H9 (cell line): ENCODE data around the gene PLSCR4. TPM values are rescaled to one million over a fixed set of nuclear protein-coding genes. Genes with fewer than 3 reads are reported as not detected.

Experiments
- DNase-seq: peaks from one replicate; pipeline ENCODE4 v3.0.0-alpha.2; 2017
- H2AFZ ChIP-seq: one replicate; pipeline ENCODE4 v1.6.1; 2013; ENCODE audit warnings: mild to moderate bottlenecking, low read length, control low read depth, moderate library complexity
- H2AK5ac ChIP-seq: 2 replicates; pipeline ENCODE4 v1.6.1; 2013; ENCODE audit warnings: low read length, control low read depth, mixed read lengths; ENCODE audit not compliant: insufficient read length
- H2BK120ac ChIP-seq: one replicate; pipeline ENCODE4 v1.6.1; 2013; ENCODE audit warnings: low read depth, mild to moderate bottlenecking, low read length, control low read depth, inconsistent platforms; ENCODE audit not compliant: poor library complexity, severe bottlenecking
- H2BK12ac ChIP-seq: 2 replicates; pipeline ENCODE4 v1.6.1; 2013; ENCODE audit warnings: low read length, control low read depth, mixed read lengths, low read depth; ENCODE audit not compliant: insufficient read length
- H2BK15ac ChIP-seq: 2 replicates; pipeline ENCODE4 v1.6.1; 2013; ENCODE audit warnings: low read depth, low read length, control low read depth
- H2BK20ac ChIP-seq: one replicate; pipeline ENCODE4 v1.6.1; 2013; ENCODE audit warnings: low read depth, mild to moderate bottlenecking, low read length, control low read depth, inconsistent platforms; ENCODE audit not compliant: poor library complexity, severe bottlenecking
- H2BK5ac ChIP-seq: 2 replicates; pipeline ENCODE4 v1.6.1; 2013; ENCODE audit warnings: low read length, control low read depth, mixed read lengths; ENCODE audit not compliant: insufficient read length
- H3K14ac ChIP-seq: 2 replicates; pipeline ENCODE4 v1.6.1; 2013; ENCODE audit warnings: low read length, control low read depth; ENCODE audit not compliant: insufficient read depth
- H3K18ac ChIP-seq: 2 replicates; pipeline ENCODE4 v1.6.1; 2013; ENCODE audit warnings: low read depth, mild to moderate bottlenecking, mixed read lengths, low read length, control low read depth; ENCODE audit not compliant: insufficient read length
- H3K23ac ChIP-seq: 2 replicates; pipeline ENCODE4 v1.6.1; 2013; ENCODE audit warnings: low read length, control low read depth, mixed read lengths, low read depth; ENCODE audit not compliant: insufficient read length
- H3K23me2 ChIP-seq: 2 replicates; pipeline ENCODE4 v1.6.1; 2013; ENCODE audit warnings: low read depth, mild to moderate bottlenecking, mixed read lengths, low read length, control low read depth; ENCODE audit not compliant: insufficient read length, poor library complexity, severe bottlenecking
- H3K27ac ChIP-seq: 2 replicates; pipeline ENCODE4 v1.5.1; 2013; ENCODE audit warnings: low read length, control low read depth, mixed read lengths, low read depth; ENCODE audit not compliant: insufficient read length
- H3K27me3 ChIP-seq: 2 replicates; pipeline ENCODE4 v1.6.1; 2013; ENCODE audit warnings: low read length, control low read depth, inconsistent platforms; ENCODE audit not compliant: insufficient read depth
- H3K4ac ChIP-seq: 2 replicates; pipeline ENCODE4 v1.6.1; 2013; ENCODE audit warnings: low read depth, mild to moderate bottlenecking, control low read depth, inconsistent platforms, low read length, moderate library complexity
- H3K4me1 ChIP-seq: 2 replicates; pipeline ENCODE4 v1.6.1; 2013; ENCODE audit warnings: low read length, control low read depth, inconsistent platforms; ENCODE audit not compliant: insufficient read depth
- H3K4me2 ChIP-seq: 2 replicates; pipeline ENCODE4 v1.6.1; 2013; ENCODE audit warnings: low read length, control low read depth, mixed read lengths; ENCODE audit not compliant: insufficient read length, insufficient read depth
- H3K56ac ChIP-seq: 2 replicates; pipeline ENCODE4 v1.6.1; 2013; ENCODE audit warnings: low read depth, mild to moderate bottlenecking, mixed read lengths, low read length, control low read depth; ENCODE audit not compliant: insufficient read length
- H3K79me1 ChIP-seq: 2 replicates; pipeline ENCODE4 v1.6.1; 2013; ENCODE audit warnings: low read depth, mild to moderate bottlenecking, moderate library complexity, low read length, control low read depth, inconsistent platforms; ENCODE audit not compliant: insufficient read depth, poor library complexity, severe bottlenecking
- H3K79me2 ChIP-seq: 2 replicates; pipeline ENCODE4 v1.6.1; 2013; ENCODE audit warnings: low read length, control low read depth, inconsistent platforms; ENCODE audit not compliant: insufficient read depth
- H3K9ac ChIP-seq: 2 replicates; pipeline ENCODE4 v1.6.1; 2013; ENCODE audit warnings: low read length, control low read depth, mixed read lengths; ENCODE audit not compliant: insufficient read length; ENCODE audit errors: extremely low read depth
- H3K9me3 ChIP-seq: one replicate; pipeline ENCODE4 v1.6.1; 2013; ENCODE audit warnings: low read depth, low read length, inconsistent platforms; ENCODE audit not compliant: control insufficient read depth
- H3T11ph ChIP-seq: one replicate; pipeline ENCODE4 v1.6.1; 2013; ENCODE audit warnings: mild to moderate bottlenecking, low read length, control low read depth, inconsistent platforms
- H4K20me1 ChIP-seq: one replicate; pipeline ENCODE4 v1.6.1; 2013; ENCODE audit not compliant: control insufficient read depth, insufficient read length, insufficient read depth
- H4K5ac ChIP-seq: 2 replicates; pipeline ENCODE4 v1.6.1; 2013; ENCODE audit warnings: low read depth, mild to moderate bottlenecking, mixed read lengths, low read length, control low read depth; ENCODE audit not compliant: insufficient read length
- H4K8ac ChIP-seq: replicated peaks from 2 replicates; pipeline ENCODE4 v1.6.1; 2013; ENCODE audit warnings: low read length, control low read depth, mixed read lengths, low read depth; ENCODE audit not compliant: insufficient read length
- H4K91ac ChIP-seq: 2 replicates; pipeline ENCODE4 v1.6.1; 2013; ENCODE audit warnings: low read depth, mild to moderate bottlenecking, moderate library complexity, mixed read lengths, low read length, control low read depth; ENCODE audit not compliant: insufficient read length
- H3K27ac Mint-ChIP-seq, 3 experiments: 2 replicates in 2 of 3; 3 replicates in 1 of 3; pipeline ENCODE4 v1.8.0; 2020 to 2021; ENCODE audit warnings: mixed read lengths in 3 of 3, mild to moderate bottlenecking in 1 of 3, moderate library complexity in 1 of 3
- H3K27me3 Mint-ChIP-seq: 2 replicates; pipeline ENCODE4 v1.8.0; 2021; ENCODE audit warnings: low read depth, mild to moderate bottlenecking, moderate library complexity, mixed read lengths
- H3K36me3 Mint-ChIP-seq, 3 experiments: 2 replicates in 2 of 3; 3 replicates in 1 of 3; pipeline ENCODE4 v1.8.0; 2020 to 2021; ENCODE audit warnings: low read depth in 3 of 3, mixed read lengths in 3 of 3; ENCODE audit not compliant: insufficient read depth in 1 of 3
- H3K4me1 Mint-ChIP-seq, 2 experiments: 2 replicates each; pipeline ENCODE4 v1.8.0; 2020; ENCODE audit warnings: mixed read lengths in 2 of 2
- H3K4me3 Mint-ChIP-seq, 2 experiments: 2 replicates in 1 of 2; 3 replicates in 1 of 2; pipeline ENCODE4 v1.8.0; 2020 to 2021; ENCODE audit warnings: mild to moderate bottlenecking in 2 of 2, mixed read lengths in 2 of 2, moderate library complexity in 1 of 2
- H3K9me3 Mint-ChIP-seq, 2 experiments: 2 replicates in 1 of 2; 3 replicates in 1 of 2; pipeline ENCODE4 v1.8.0; 2020; ENCODE audit warnings: mild to moderate bottlenecking in 2 of 2, mixed read lengths in 2 of 2, moderate library complexity in 1 of 2
- total RNA-seq: library from RNA; stranded (reverse); gene quantifications from 2 replicates; pipeline ENCODE4 v1.2.1, GENCODE V29; 2021
- TF ChIP-seq, protein P1 (sequence below): fragments of 200-600 bp; sonication (generic); conservative IDR thresholded peaks from 3 replicates; pipeline ENCODE4 v1.8.0; 2021; ENCODE audit warnings: antibody characterized with exemption, mild to moderate bottlenecking

Gene PLSCR4
- total RNA-seq, 1 experiment from 2014 or later, result 1.2 TPM

DNA sequence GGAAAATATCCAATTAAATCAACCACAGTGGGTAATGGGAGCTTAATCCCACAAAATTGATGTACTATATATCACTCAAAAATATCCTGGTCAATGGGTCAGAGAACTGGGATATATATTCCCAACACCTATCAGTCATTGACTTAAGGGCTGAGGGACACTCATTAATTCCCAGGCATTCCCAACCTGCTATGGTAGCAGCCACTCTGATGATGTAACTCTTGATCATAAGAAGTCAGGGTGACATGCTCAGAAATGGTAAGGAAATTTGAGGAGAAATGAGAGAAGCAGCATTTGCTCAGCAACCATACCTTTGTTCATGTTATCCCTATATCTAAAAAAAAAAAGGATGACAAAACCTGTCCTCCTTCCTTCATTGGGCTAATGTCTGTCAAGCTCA is 86.8 kb downstream of the PLSCR4 start:
- Histone ChIP-seq H3K56ac (no peak overlapping the region), H3K23ac (no peak overlapping the region), H3K79me2 (no peaks in the 10 kb centered on the region; the same call in 1 of the 2 replicates), H4K20me1 (no peaks in the 10 kb centered on the region), H3K4me2 (no peak overlapping the region), H3K4ac (no peak overlapping the region), H3K27me3 (no peaks in the 10 kb centered on the region), H2AFZ (no peak overlapping the region), H4K5ac (no peak overlapping the region), H2BK12ac (no peak overlapping the region), H2AK5ac (no peak overlapping the region), H3K27ac (no peak overlapping the region), H3K79me1 (no peaks in the 10 kb centered on the region), H2BK20ac (no peak overlapping the region), H2BK5ac (no peak overlapping the region), H3T11ph (no peak overlapping the region), H3K4me1 (peaks cover 5% of the 10 kb centered on the region; the same call in 1 of the 2 replicates), H2BK120ac (no peak overlapping the region), H3K9me3 (no peaks in the 10 kb centered on the region), H3K9ac (no peak overlapping the region), H3K18ac (no peak overlapping the region), H4K8ac (no peak overlapping the region), H3K14ac (no peak overlapping the region), H2BK15ac (no peak overlapping the region), H3K23me2 (no peaks in the 10 kb centered on the region), H4K91ac (no peak overlapping the region)
- Mint-ChIP-seq H3K9me3 (no peaks in the 10 kb centered on the region), H3K27me3 (peaks cover 16% of the 10 kb centered on the region), H3K4me1 (peaks cover 27 to 29% of the 10 kb centered on the region in 2 experiments), H3K27ac (no peak overlapping the region), H3K36me3 (no peaks in the 10 kb centered on the region), H3K4me3 (no peak overlapping the region)
- TF ChIP-seq, protein P1, sequence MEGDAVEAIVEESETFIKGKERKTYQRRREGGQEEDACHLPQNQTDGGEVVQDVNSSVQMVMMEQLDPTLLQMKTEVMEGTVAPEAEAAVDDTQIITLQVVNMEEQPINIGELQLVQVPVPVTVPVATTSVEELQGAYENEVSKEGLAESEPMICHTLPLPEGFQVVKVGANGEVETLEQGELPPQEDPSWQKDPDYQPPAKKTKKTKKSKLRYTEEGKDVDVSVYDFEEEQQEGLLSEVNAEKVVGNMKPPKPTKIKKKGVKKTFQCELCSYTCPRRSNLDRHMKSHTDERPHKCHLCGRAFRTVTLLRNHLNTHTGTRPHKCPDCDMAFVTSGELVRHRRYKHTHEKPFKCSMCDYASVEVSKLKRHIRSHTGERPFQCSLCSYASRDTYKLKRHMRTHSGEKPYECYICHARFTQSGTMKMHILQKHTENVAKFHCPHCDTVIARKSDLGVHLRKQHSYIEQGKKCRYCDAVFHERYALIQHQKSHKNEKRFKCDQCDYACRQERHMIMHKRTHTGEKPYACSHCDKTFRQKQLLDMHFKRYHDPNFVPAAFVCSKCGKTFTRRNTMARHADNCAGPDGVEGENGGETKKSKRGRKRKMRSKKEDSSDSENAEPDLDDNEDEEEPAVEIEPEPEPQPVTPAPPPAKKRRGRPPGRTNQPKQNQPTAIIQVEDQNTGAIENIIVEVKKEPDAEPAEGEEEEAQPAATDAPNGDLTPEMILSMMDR, result no peak
- no peak for DNase-seq
